Natural killer cell treated with Interleukin-12 subunit alpha and Interleukin-12 subunit beta and Interleukin-15 and Interleukin-18, amount 100 ng/mL, for 72 hours (primary cell): ENCODE results near the gene FAM163B. TPM values are rescaled to one million over a fixed set of nuclear protein-coding genes. Genes with fewer than 3 reads are reported as not detected.
"Not testable (repeated sequence)": the region's sequence is repeated elsewhere in the genome, so short reads cannot be mapped to it uniquely, and the experiment has no call there.

Experiments
- ATAC-seq, 2 donors: fragments of 150-1000 bp; cut with Tn5 transposase in 1 of 2; sonication (Bioruptor Pico), chemical (Tn5 transposase) in 1 of 2; 2 replicates each; pipeline ENCODE4 v1.10.0; 2021
- DNase-seq: peaks from one replicate; pipeline ENCODE4 v3.0.0; 2022; ENCODE audit warnings: low spot score
- H3K27ac Mint-ChIP-seq, 2 donors: 1 replicate in 1 of 2; 2 replicates in 1 of 2; pipeline ENCODE4 v1.8.0; 2022; ENCODE audit warnings: mixed read lengths in 2 of 2, mild to moderate bottlenecking in 1 of 2, moderate library complexity in 1 of 2
- H3K27me3 Mint-ChIP-seq, 2 donors: 1 replicate in 1 of 2; 2 replicates in 1 of 2; pipeline ENCODE4 v1.8.0; 2022; ENCODE audit warnings: mixed read lengths in 2 of 2
- H3K36me3 Mint-ChIP-seq: one replicate; pipeline ENCODE4 v1.8.0; 2022; ENCODE audit warnings: mixed read lengths
- H3K4me1 Mint-ChIP-seq, 2 donors: 1 replicate in 1 of 2; 2 replicates in 1 of 2; pipeline ENCODE4 v1.8.0; 2022; ENCODE audit warnings: low read depth in 2 of 2, mixed read lengths in 2 of 2, mild to moderate bottlenecking in 1 of 2
- H3K4me3 Mint-ChIP-seq: one replicate; pipeline ENCODE4 v1.8.0; 2022; ENCODE audit warnings: mixed read lengths
- H3K9me3 Mint-ChIP-seq: 2 replicates; pipeline ENCODE4 v1.8.0; 2022; ENCODE audit warnings: mixed read lengths
- total RNA-seq, 2 donors: library from RNA; stranded (reverse); gene quantifications; one replicate each; pipeline ENCODE4 v1.2.3, GENCODE V29; 2022

FAM163B gene
- total RNA-seq, 2 donors from 2014 or later = not detected

DNA sequence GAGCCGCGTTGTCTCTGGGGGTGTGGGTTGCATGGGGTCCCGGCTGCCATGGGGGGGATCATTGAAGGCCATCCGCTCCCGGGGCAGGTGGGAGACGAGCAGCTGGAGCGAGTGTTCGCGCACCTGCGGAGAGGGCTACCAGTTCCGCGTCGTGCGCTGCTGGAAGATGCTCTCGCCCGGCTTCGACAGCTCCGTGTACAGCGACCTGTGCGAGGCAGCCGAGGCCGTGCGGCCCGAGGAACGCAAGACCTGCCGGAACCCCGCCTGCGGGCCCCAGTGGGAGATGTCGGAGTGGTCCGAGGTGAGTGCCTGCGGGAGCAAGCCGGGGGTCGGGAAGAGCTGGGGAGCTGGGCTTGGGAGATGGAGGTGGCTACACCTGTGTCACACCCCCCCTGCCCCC is 41.0 kb downstream of the FAM163B start:
- no peak overlapping the region for H3K4me3 Mint-ChIP-seq
- no peak overlapping the region for H3K27ac Mint-ChIP-seq
- H3K4me1 Mint-ChIP-seq = peaks cover 2 to 4% of the 10 kb centered on the region in 2 donors
- H3K27me3 Mint-ChIP-seq = peaks cover 6 to 8% of the 10 kb centered on the region in 2 donors
- ATAC-seq = no peak
- H3K36me3 Mint-ChIP-seq = no peaks in the 10 kb centered on the region
- DNase-seq = no peak
- H3K9me3 Mint-ChIP-seq = no peaks in the 10 kb centered on the region

DNA sequence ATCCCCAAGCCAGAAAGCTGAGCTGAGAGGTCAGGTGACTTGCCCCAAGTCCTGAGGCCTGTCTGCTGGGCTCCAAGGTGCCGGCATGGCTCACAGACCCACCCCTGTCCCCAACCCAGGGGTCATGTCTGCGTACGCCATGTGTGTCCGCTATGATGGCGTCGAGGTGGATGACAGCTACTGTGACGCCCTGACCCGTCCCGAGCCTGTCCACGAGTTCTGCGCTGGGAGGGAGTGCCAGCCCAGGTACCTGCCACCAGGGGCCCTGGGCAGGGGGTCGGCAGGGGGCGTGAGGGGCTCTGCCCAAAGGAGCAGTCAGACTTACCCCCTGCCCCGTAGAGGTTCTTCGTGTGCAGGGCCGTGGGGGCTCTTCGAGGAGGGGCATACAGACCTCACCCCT is 42.4 kb downstream of the FAM163B start:
- Mint-ChIP-seq H3K27ac (no peak overlapping the region), H3K36me3 (no peaks in the 10 kb centered on the region), H3K4me1 (peaks cover 2 to 4% of the 10 kb centered on the region in 2 donors), H3K4me3 (no peak overlapping the region), H3K27me3 (peaks cover 6 to 8% of the 10 kb centered on the region in 2 donors), H3K9me3 (no peaks in the 10 kb centered on the region)
- ATAC-seq = peak in 1 of 2 donors; percentile 2
- no peak for DNase-seq

DNA sequence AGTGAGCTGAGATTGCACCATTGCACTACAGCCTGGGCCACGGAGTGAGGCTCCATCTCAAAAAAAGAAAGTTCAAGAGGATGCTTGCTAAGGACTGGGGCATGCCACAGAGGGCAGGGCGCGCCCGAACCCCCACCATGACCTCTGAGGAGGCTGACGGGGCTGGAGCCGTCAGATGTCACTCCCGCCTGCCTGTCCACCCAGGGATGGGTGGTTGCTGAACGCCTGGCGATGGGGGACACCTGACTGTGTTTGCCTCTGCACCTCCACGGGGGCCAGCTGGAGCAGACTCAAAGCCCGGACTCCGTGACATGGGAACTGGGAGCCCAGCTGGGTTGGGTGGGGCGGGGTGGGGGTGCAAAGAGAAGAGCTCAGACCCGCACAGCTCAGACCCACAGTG is 42.8 kb downstream of the FAM163B start:
- ATAC-seq (no peak), DNase-seq (no peak)
- Mint-ChIP-seq H3K4me3 (no peak overlapping the region), H3K9me3 (no peaks in the 10 kb centered on the region), H3K4me1 (peaks cover 2 to 4% of the 10 kb centered on the region in 2 donors), H3K27ac (no peak overlapping the region), H3K27me3 (peaks cover 7 to 8% of the 10 kb centered on the region in 2 donors), H3K36me3 (no peaks in the 10 kb centered on the region)

DNA sequence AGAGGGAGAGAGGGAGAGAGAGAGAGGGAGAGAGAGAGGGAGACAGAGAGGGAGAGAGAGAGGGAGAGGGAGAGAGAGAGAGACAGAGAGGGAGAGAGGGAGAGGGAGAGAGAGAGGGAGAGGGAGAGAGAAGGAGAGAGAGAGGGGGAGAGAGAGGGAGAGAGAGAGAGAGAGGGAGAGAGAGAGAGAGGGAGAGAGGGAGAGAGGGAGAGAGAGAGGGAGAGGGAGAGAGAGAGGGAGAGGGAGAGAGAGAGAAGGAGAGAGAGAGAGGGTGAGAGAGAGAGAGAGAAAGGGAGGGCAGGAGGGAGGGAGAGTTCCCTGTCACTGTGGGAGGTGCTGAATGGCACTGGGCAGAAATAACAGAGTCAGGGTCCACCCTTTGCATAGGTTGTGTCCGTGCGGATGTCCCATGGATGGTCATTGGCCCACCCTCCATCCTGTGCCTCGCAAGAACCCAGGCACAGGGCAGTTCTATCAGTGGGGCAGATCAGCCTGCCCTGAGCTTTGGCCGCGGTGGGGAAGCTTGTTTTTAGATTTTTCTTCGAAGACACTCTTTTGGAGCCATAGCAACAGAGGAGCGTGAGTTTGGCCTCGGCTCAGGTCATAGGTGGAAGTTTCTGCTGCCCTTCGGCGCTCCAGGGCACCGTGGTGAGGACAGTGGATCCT is 44.6 kb downstream of the FAM163B start:
- DNase-seq (no peak), ATAC-seq (no peak)
- peaks cover 4 to 6% of the 10 kb centered on the region in 2 donors for H3K4me1 Mint-ChIP-seq
- no peak overlapping the region for H3K27ac Mint-ChIP-seq
- H3K4me3 Mint-ChIP-seq = no peak overlapping the region
- H3K36me3 Mint-ChIP-seq = no peaks in the 10 kb centered on the region
- peaks cover 8 to 11% of the 10 kb centered on the region in 2 donors for H3K27me3 Mint-ChIP-seq
- H3K9me3 Mint-ChIP-seq = no peaks in the 10 kb centered on the region

DNA sequence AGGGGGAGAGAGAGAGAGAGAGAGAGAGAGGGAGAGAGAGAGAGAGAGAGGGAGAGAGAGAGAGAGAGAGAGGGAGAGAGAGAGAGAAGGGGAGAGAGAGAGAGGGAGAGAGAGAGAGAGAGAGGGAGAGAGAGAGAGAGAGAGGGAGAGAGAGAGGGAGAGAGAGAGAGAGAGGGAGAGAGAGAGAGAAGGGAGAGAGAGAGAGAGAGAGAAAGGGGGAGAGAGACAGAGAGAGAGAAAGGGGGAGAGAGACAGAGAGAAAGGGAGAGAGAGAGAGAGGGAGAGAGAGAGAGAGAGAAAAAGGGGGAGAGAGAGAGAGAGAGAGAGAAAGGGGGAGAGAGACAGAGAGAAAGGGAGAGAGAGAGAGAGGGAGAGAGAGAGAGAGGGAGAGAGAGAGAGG is 45.4 kb downstream of the FAM163B start:
- not testable (repeated sequence) for H3K4me3 Mint-ChIP-seq, H3K27ac Mint-ChIP-seq, ATAC-seq, H3K4me1 Mint-ChIP-seq, DNase-seq, H3K9me3 Mint-ChIP-seq, H3K36me3 Mint-ChIP-seq
- peaks cover 5 to 10% of the 10 kb centered on the region in 2 donors for H3K27me3 Mint-ChIP-seq

DNA sequence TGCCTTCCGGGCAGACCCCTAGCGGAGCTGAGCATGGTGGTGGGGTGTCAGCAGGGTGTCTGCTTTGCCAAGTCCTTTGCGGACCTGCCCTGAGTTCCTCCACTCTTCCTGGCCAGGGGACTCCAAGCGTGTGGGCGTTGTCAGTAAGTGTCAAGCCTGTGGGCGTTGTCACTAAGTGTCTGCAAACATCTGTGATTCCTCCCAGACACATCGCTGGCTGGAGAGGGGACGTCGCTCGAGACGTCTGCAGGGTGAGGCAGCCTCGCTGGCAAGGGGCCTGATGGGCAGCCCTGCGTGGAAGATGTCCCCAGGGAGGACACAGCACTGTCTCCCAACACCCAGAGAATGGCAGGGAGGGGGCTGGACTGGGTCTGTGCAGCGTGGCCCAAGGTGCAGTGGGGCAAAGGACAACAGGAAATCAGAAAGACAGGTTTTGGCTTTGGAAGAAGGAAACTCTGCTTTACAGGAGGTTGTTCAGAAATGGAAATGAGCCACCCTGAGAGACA is 45.8 kb downstream of the FAM163B start:
- no peak overlapping the region for H3K4me3 Mint-ChIP-seq

DNA sequence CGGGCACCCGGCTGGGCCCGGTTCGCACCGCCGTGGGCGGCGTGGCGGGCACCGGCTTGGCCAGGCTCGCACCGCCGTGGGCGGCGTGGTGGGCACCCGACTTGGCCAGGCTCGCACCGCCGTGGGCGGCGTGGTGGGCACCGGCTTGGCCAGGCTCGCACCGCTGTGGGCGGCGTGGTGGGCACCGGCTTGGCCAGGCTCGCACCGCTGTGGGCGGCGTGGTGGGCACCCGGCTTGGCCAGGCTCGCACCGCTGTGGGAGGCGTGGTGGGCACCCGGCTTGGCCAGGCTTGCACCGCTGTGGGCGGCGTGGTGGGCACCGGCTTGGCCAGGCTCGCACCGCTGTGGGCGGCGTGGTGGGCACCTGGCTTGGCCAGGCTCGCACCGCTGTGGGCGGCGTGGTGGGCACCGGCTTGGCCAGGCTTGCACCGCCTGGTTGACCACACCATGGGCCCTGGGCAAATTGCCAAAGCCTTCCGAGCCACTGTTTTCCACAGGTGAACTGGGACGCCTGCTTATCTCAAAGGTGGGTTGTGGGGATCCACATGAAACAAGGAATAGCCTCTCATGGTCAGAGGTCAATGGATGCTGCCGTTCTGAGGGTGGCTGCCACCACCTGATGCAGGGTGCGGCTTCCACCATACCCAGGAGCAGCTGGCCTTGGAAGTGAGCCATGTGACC is 46.4 kb downstream of the FAM163B start:
- Mint-ChIP-seq H3K4me3 (no peak overlapping the region), H3K36me3 (no peaks in the 10 kb centered on the region), H3K27ac (no peak overlapping the region), H3K4me1 (peaks cover 16 to 18% of the 10 kb centered on the region in 2 donors), H3K27me3 (peaks cover 5 to 11% of the 10 kb centered on the region in 2 donors), H3K9me3 (no peaks in the 10 kb centered on the region)
- no peak for DNase-seq
- no peak for ATAC-seq

More for the DNA sequence above, 45.8 kb downstream of the FAM163B start:
- Mint-ChIP-seq H3K27ac (no peak overlapping the region), H3K4me1 (peaks cover 10 to 12% of the 10 kb centered on the region in 2 donors), H3K36me3 (no peaks in the 10 kb centered on the region), H3K27me3 (peaks cover 5 to 11% of the 10 kb centered on the region in 2 donors), H3K9me3 (no peaks in the 10 kb centered on the region)
- DNase-seq (no peak), ATAC-seq (no peak)

DNA sequence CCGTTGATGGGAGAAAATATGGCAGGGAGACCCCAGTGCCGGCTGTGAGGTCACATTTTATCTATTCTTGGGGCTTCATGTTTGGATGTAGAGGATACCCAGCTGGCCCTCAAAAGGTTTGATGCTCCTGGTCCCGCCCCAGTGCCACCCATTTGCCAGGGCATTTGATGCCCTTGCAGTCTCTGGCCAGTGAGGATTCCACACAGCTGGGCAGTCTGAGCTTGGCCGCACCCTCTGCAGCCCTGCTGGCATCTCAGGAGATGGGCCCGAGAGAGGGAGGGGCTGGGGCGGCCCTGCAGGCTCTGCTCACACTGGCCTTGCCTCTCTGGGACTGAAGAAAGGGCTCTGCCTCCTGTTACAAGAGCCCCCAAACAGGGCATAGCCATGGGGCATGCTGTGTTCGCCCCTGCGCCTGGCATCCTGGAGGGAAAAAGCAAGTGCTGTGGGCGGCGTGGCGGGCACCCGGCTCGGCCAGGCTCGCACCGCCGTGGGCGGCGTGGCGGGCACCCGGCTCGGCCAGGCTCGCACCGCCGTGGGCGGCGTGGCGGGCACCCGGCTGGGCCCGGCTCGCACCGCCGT is 47.1 kb downstream of the FAM163B start:
- Mint-ChIP-seq H3K27ac (no peak overlapping the region), H3K4me3 (no peak overlapping the region), H3K27me3 (peaks cover 5 to 9% of the 10 kb centered on the region in 2 donors), H3K36me3 (no peaks in the 10 kb centered on the region), H3K9me3 (no peaks in the 10 kb centered on the region), H3K4me1 (peaks cover 18 to 22% of the 10 kb centered on the region in 2 donors)
- DNase-seq (no peak), ATAC-seq (no peak)

DNA sequence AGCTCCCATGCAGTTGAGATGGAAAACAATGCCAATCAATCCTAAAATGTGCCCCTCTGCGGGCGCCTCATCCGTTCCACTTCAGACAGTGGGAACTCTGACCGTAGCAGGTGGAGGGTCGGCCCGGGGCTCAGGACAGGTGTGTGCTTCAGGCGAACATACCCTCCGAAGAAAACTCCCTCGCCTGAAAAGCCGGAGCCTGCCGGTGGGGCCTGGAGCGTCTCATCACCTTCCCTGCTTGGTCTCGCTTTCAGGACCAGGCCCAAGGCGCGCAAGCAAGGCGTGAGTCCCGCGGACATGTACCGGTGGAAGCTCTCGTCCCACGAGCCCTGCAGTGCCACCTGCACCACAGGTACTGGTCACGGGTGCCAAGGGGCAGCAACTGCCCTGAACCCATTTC is 48.2 kb downstream of the FAM163B start:
- H3K4me1 Mint-ChIP-seq = peaks cover 18 to 22% of the 10 kb centered on the region in 2 donors
- no peak overlapping the region for H3K27ac Mint-ChIP-seq
- H3K36me3 Mint-ChIP-seq = no peaks in the 10 kb centered on the region
- no peak for DNase-seq
- H3K9me3 Mint-ChIP-seq = no peaks in the 10 kb centered on the region
- no peak for ATAC-seq
- no peak overlapping the region for H3K4me3 Mint-ChIP-seq
- peaks cover 5 to 13% of the 10 kb centered on the region in 2 donors for H3K27me3 Mint-ChIP-seq

DNA sequence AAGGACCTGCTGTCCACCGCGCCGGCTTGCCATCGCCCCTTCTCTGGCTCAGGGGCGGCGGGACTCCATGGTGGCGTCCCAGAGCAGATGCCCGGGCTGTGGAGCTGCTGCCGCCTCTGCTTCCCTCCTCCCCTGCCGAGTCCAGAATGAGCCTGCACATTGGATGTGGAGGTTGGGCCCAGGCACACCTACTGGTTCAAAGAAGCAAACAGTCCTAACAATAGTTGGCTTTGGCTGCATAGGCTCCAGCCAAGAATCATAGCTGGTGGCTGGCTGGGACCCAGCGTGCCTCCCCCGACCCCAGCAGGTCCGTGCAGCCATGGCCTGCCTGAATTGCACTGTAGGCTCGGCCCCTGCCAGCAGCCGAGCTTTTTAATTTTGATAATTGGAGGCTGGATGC is 48.9 kb downstream of the FAM163B start:
- ATAC-seq = no peak
- H3K36me3 Mint-ChIP-seq = no peaks in the 10 kb centered on the region

DNA sequence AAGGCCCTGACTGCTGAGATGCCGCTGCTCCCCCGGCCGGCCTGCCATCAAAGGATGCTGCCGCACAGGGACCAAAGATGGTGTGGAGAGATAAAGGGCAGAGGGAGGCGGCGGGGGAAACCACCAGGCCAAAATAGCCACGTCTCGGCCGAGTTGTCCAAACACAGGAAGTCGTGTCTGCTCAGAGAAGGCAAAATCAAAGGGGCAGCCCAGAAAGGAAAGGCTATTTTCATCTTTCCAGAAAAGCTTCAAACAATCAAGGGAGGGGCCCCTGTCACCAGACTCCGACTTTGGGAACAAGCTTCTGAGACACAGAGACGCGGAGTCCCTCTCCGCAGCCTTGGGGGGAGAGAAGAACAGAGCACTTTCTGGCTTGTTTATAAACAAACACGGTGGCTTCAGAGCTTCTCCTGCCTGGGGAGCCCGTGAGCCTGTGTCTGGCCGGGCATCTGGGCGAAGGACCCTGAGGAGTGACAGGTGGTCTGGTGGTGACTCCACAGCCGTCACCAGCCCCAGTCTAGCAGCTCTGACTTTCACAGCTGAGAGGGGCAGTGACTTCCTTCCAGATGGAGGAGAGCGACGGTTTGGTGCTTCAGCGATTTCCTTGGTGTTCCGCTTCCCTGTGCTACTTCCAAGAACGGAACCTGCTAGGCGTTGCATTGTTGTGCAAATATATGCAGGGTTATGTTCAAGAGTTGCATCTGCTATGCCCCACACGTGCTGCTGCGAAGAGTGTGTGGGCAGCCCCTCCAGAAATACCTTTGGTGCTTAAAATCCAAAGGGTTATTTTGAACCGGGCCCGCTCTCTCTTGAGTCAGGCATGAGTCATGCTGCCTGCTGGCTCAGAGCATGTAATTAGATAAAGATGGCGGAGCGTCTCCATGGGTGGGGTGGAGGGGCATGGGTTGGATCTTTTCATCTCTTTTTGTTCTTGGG is 50.7 kb downstream of the FAM163B start:
- no peaks in the 10 kb centered on the region for H3K9me3 Mint-ChIP-seq
- DNase-seq = peak; percentile 81
- H3K4me1 Mint-ChIP-seq = peaks cover 17 to 22% of the 10 kb centered on the region in 2 donors
- ATAC-seq = peak; percentile 60 to 82
- no peaks in the 10 kb centered on the region for H3K36me3 Mint-ChIP-seq
- H3K27me3 Mint-ChIP-seq = peaks cover 5 to 13% of the 10 kb centered on the region in 2 donors
- H3K4me3 Mint-ChIP-seq = peak overlapping the region; percentile 80
- peak overlapping the region; percentile 38 to 90 for H3K27ac Mint-ChIP-seq

More for the DNA sequence above, 48.9 kb downstream of the FAM163B start:
- DNase-seq = no peak
- Mint-ChIP-seq H3K27me3 (peaks cover 5 to 13% of the 10 kb centered on the region in 2 donors), H3K4me1 (peaks cover 18 to 22% of the 10 kb centered on the region in 2 donors), H3K27ac (no peak overlapping the region), H3K9me3 (no peaks in the 10 kb centered on the region), H3K4me3 (no peak overlapping the region)

DNA sequence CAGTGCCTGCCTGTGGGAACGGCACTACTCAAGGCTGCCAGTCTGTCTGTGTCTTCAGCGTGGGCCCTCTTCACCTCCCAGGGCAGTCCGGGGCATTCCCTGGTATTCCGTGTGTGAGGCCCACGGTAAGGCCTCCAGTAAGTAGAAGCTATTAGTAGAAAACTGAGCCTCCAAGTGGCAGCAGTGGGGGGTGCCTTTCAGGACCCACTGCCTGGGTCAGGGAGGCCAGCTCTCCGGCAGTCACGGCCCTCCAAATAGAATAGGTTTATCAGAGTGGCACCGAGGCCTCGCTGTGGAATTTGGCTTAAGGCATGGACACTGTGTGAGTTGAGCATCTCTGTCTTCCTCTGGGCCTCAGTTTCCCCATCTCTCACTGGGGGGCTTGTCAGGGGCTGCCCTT is 51.6 kb downstream of the FAM163B start:
- Mint-ChIP-seq H3K27ac (peak overlapping the region in 1 of 2 donors; percentile 90), H3K9me3 (no peaks in the 10 kb centered on the region), H3K27me3 (peaks cover 5 to 13% of the 10 kb centered on the region in 2 donors), H3K36me3 (no peaks in the 10 kb centered on the region), H3K4me1 (peaks cover 14 to 20% of the 10 kb centered on the region in 2 donors), H3K4me3 (no peak overlapping the region)
- DNase-seq (no peak), ATAC-seq (no peak)

DNA sequence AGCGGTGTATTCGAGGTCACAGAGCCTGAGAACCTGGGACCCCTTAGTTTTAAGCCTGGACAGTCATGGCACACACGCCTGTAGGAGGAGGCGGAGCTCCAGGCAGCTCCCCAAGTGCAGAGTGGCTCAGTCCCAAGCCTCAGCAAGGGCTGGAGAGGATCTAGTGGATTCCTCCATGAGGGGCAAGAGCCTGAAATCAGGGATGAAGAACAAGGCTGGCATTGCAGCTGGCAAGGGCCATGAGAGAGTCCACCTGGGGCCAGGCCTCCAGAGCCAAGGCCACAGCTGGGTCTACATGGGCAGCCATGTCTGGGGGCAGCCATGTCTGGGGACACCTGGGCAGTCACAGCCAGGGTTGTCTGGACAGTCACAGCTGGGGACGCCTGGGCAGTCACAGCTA is 52.8 kb downstream of the FAM163B start:
- peaks cover 14 to 20% of the 10 kb centered on the region in 2 donors for H3K4me1 Mint-ChIP-seq
- no peak for ATAC-seq

More for the DNA sequence above, 52.8 kb downstream of the FAM163B start:
- Mint-ChIP-seq H3K36me3 (no peaks in the 10 kb centered on the region), H3K4me3 (no peak overlapping the region), H3K27me3 (peaks cover 5 to 13% of the 10 kb centered on the region in 2 donors), H3K9me3 (no peaks in the 10 kb centered on the region), H3K27ac (no peak overlapping the region)
- DNase-seq = no peak
